Measurements from ENCODE around the gene RPL10L. TPM values are rescaled to one million over a fixed set of nuclear protein-coding genes. Genes with fewer than 3 reads are reported as not detected.

Gene RPL10L
- total RNA-seq, 1 experiment from 2014 or later: not detected

DNA sequence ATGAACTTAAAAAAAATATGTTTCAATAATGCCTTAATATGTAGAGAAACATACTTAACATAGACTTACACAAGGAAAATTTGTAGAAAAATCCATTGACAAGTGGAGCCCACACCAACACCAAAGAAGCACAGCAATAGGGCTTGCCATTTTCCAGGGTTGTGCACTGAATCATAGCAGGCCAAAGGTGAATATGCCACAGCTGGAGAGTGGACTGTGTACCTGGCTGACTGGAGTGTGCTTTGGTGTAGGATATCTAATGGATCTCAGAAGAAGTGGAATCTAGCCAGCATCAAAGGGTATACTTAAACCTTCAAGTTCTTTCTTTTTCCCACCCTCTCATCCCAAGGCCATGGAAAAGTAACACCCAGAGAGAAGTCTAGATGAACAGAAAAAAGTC is 4.8 kb downstream of the RPL10L start:
- no peak for ATAC-seq
- ChIA-PET CTCF (no interaction called here), POLR2A (ENCODE audit: unreplicated experiment) (no interaction called here)
- H3F3A ChIP-seq (ENCODE audit: low read length, unreplicated experiment): no peaks in the 10 kb centered on the region
- H3K4me3 ChIP-seq (ENCODE audit: low read length): no peak overlapping the region
- BruUV-seq (replicated peaks): no TSS peak
- no peak overlapping the region for H3K27ac ChIP-seq (ENCODE audit: low read length)
- no peaks in the 10 kb centered on the region for H3K9me2 ChIP-seq (replicated peaks; ENCODE audit: low read length)
- no peaks in the 10 kb centered on the region for H4K20me1 ChIP-seq (ENCODE audit: low read length)
- H3K79me2 ChIP-seq (ENCODE audit: low read length): no peaks in the 10 kb centered on the region
- no peaks in the 10 kb centered on the region for H3K36me3 ChIP-seq (ENCODE audit: low read depth, low read length)
- no peaks in the 10 kb centered on the region for H3K27me3 ChIP-seq (ENCODE audit: low read length)
- no peak for TF ChIP-seq EZH2 (IDR thresholded peaks at IDR 0.05; ENCODE audit: low read length, unreplicated experiment)
- TF ChIP-seq, protein P1, sequence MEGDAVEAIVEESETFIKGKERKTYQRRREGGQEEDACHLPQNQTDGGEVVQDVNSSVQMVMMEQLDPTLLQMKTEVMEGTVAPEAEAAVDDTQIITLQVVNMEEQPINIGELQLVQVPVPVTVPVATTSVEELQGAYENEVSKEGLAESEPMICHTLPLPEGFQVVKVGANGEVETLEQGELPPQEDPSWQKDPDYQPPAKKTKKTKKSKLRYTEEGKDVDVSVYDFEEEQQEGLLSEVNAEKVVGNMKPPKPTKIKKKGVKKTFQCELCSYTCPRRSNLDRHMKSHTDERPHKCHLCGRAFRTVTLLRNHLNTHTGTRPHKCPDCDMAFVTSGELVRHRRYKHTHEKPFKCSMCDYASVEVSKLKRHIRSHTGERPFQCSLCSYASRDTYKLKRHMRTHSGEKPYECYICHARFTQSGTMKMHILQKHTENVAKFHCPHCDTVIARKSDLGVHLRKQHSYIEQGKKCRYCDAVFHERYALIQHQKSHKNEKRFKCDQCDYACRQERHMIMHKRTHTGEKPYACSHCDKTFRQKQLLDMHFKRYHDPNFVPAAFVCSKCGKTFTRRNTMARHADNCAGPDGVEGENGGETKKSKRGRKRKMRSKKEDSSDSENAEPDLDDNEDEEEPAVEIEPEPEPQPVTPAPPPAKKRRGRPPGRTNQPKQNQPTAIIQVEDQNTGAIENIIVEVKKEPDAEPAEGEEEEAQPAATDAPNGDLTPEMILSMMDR (conservative IDR thresholded peaks at IDR 0.05; ENCODE audit: low read depth, low read length): no peak
- TF ChIP-seq EZH2phosphoT487 (IDR thresholded peaks at IDR 0.05; ENCODE audit: borderline replicate concordance, low read length): no peak
- intact Hi-C loops (cut with micrococcal nuclease): no loop called here
- no peaks in the 10 kb centered on the region for H3K4me1 ChIP-seq (ENCODE audit: insufficient read depth, low read length)
- DNase-seq: no peak
- H3K9me3 ChIP-seq (ENCODE audit: low read length): no peaks in the 10 kb centered on the region
- H3K9ac ChIP-seq (ENCODE audit: low read length): no peak overlapping the region
- H3K4me2 ChIP-seq (ENCODE audit: low read length): no peak overlapping the region
- H2AFZ ChIP-seq (ENCODE audit: low read length): no peak overlapping the region

DNA sequence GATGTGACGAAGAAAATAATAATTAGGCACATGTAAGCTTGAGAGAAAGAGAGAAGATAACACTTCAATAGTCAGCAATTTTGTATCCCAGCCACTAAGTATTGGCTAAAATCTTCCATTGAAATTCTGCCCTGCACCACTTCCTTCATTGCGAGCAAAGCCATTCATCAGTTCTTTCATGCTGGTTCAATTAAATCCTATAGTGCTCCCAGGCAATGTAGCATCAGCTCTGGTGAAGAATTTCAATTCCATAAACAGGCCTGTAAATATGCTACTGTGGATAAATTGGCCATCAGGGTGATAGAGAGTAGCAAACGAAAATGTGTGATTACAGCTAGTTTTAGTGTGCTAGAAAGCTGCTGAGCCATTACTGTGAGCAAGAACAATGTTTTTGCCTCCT is 24.7 kb downstream of the RPL10L start:
- POLR2A ChIA-PET (ENCODE audit: unreplicated experiment): no interaction called here
- Histone ChIP-seq H3K9me2 (replicated peaks; ENCODE audit: low read length) (no peaks in the 10 kb centered on the region), H3K4me3 (ENCODE audit: low read length) (no peak overlapping the region), H3K36me3 (ENCODE audit: low read depth, low read length) (no peaks in the 10 kb centered on the region), H3K4me1 (ENCODE audit: insufficient read depth, low read length) (no peaks in the 10 kb centered on the region), H3F3A (ENCODE audit: low read length, unreplicated experiment) (no peaks in the 10 kb centered on the region), H3K4me2 (ENCODE audit: low read length) (no peak overlapping the region), H4K20me1 (ENCODE audit: low read length) (no peaks in the 10 kb centered on the region), H3K27ac (ENCODE audit: low read length) (no peak overlapping the region), H3K79me2 (ENCODE audit: low read length) (no peaks in the 10 kb centered on the region), H3K9ac (ENCODE audit: low read length) (no peak overlapping the region), H3K9me3 (ENCODE audit: low read length) (no peaks in the 10 kb centered on the region), H3K27me3 (ENCODE audit: low read length) (no peaks in the 10 kb centered on the region), H2AFZ (ENCODE audit: low read length) (no peak overlapping the region)
- CTCF ChIA-PET: no interaction called here
- intact Hi-C loops (cut with micrococcal nuclease): no loop called here
- ATAC-seq: no peak
- BruUV-seq (replicated peaks): no TSS peak
- TF ChIP-seq EZH2 (IDR thresholded peaks at IDR 0.05; ENCODE audit: low read length, unreplicated experiment) (no peak), EZH2phosphoT487 (IDR thresholded peaks at IDR 0.05; ENCODE audit: borderline replicate concordance, low read length) (no peak)
- TF ChIP-seq, protein P1 (conservative IDR thresholded peaks at IDR 0.05; ENCODE audit: low read depth, low read length): no peak
- no peak for DNase-seq
